Upper lobe of right lung (tissue), 1 donor: ENCODE data around the gene MYO1B. TPM values are rescaled to one million over a fixed set of nuclear protein-coding genes. Genes with fewer than 3 reads are reported as not detected.

ENCODE experiments used
- ATAC-seq: fragments of 200-7000 bp; cut with Tn5 transposase; one replicate; pipeline ENCODE4 v1.9.1; 2020; ENCODE audit warnings: mild to moderate bottlenecking, moderate library complexity
- DNase-seq: peaks from one replicate; pipeline ENCODE4 v3.0.0-alpha.2; 2020
- H3K27ac ChIP-seq: fragments of 200-600 bp; one replicate; pipeline ENCODE4 v1.8.0; 2022
- H3K27me3 ChIP-seq: fragments of 200-600 bp; one replicate; pipeline ENCODE4 v1.8.0; 2022; ENCODE audit warnings: mild to moderate bottlenecking
- H3K36me3 ChIP-seq: fragments of 200-600 bp; one replicate; pipeline ENCODE4 v1.8.0; 2022
- H3K4me1 ChIP-seq: fragments of 200-600 bp; one replicate; pipeline ENCODE4 v1.8.0; 2022
- H3K4me3 ChIP-seq: fragments of 200-600 bp; one replicate; pipeline ENCODE4 v1.8.0; 2022; ENCODE audit warnings: mild to moderate bottlenecking
- H3K9me3 ChIP-seq: fragments of 200-600 bp; one replicate; pipeline ENCODE4 v1.8.0; 2022
- CTCF ChIP-seq: fragments of 200-600 bp; IDR thresholded peaks from one replicate; pipeline ENCODE4 v1.8.0; 2022; ENCODE audit warnings: antibody characterized with exemption
- intact Hi-C: fragments of 100-400 bp; cut with DNase I; formaldehyde crosslinking; loops from one replicate; pipeline ENCODE4 v1.11.0; 2022
- total RNA-seq: library from RNA; stranded (reverse); fragmentation: NEBNext Ultra II Directional; extraction: Animal tissue kit (Norgen Biotek cat#: 25700); gene quantifications from one replicate; pipeline ENCODE4 v1.2.1, GENCODE V29; 2021
- donor health status: DM: no; HTN: yes; CAD: no; lungs with severe emphysema.

Gene MYO1B
- total RNA-seq, 1 donor from 2014 or later, result 231 TPM

DNA sequence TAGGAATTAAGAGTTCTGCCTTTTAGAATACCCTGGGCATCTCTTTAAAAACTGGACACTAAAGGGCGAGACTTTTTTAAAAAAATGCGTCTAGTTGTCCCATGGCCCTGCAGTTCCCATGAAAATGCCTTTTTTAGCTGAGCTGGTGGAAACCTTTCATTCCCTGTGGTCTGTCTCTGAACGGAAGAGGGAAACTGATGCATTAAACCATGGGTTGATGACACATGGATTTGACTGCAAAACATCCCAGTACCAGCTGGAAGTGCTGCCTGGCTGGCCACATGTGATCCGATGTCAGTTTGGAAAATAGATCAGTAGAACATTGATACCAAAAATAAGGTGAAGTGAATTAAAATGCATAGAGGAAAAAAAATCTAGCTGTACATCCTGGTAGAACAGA is 129.2 kb downstream of the MYO1B start:
- intact Hi-C loops, result no loop called here
- Histone ChIP-seq H3K27me3 (no peaks in the 10 kb centered on the region), H3K4me1 (peaks cover 19% of the 10 kb centered on the region), H3K36me3 (peaks cover 26% of the 10 kb centered on the region), H3K9me3 (no peaks in the 10 kb centered on the region), H3K27ac (no peak overlapping the region), H3K4me3 (no peak overlapping the region)
- DNase-seq (no peak), ATAC-seq (no peak)
- no peak for TF ChIP-seq CTCF

DNA sequence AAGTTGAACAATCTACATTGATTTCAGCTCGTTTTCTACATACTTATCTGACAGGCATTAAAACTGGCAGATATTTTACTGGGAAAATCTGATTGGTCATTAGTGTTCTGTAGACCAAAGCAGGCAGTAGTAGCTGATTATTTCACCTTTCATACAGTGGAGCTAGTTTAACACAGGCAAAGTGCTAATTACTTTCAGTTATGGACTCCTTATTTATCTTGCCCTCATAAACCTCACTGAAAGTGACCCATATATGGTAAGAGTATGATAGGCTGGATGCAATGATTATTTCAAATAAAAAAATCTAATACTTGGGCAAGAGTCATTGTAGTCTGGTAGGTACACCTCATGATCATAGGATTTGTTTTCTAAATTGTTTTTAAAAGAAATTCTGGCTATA is 129.7 kb downstream of the MYO1B start:
- no peak for ATAC-seq
- TF ChIP-seq CTCF, result no peak
- intact Hi-C loops, result no loop called here
- peaks cover 26% of the 10 kb centered on the region for H3K36me3 ChIP-seq
- DNase-seq, result no peak
- H3K27me3 ChIP-seq, result no peaks in the 10 kb centered on the region
- no peaks in the 10 kb centered on the region for H3K9me3 ChIP-seq
- no peak overlapping the region for H3K4me3 ChIP-seq
- H3K27ac ChIP-seq, result no peak overlapping the region
- H3K4me1 ChIP-seq, result peaks cover 22% of the 10 kb centered on the region

GRCh38 chr2:191376981-191377629 is 131.9 kb downstream of the MYO1B start:
- ATAC-seq (peak; percentile 99), DNase-seq (peak; percentile 70)
- no peaks in the 10 kb centered on the region for H3K9me3 ChIP-seq
- intact Hi-C loops, result no loop called here
- peak overlapping the region; percentile 11 for H3K27ac ChIP-seq
- H3K36me3 ChIP-seq, result peaks cover 18% of the 10 kb centered on the region
- H3K4me1 ChIP-seq, result peaks cover 22% of the 10 kb centered on the region
- H3K27me3 ChIP-seq, result no peaks in the 10 kb centered on the region
- TF ChIP-seq CTCF, result no peak
- no peak overlapping the region for H3K4me3 ChIP-seq

DNA sequence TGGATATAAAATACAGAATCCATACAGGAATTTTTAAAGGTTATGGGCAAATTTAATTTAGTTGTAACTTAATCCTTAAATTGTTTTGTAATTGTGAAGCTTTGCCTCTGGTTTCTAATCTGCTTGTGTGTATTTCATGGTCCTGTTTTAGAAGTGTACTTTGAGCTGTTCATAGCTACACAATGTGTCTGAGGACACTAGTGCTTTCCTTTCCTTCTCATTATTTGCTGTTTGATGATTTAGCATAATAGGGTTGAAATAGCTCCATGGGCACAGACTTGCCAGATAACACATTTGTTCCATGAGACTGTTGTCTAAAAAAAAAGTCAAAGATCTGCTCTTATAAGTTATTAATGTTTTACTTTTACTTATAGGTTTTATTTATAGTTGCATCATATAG is 134.2 kb downstream of the MYO1B start:
- intact Hi-C loops, result no loop called here
- DNase-seq (no peak), ATAC-seq (no peak)
- Histone ChIP-seq H3K36me3 (peaks cover 14% of the 10 kb centered on the region), H3K4me1 (peaks cover 31% of the 10 kb centered on the region), H3K27ac (no peak overlapping the region), H3K9me3 (no peaks in the 10 kb centered on the region), H3K27me3 (no peaks in the 10 kb centered on the region), H3K4me3 (no peak overlapping the region)
- no peak for TF ChIP-seq CTCF

DNA sequence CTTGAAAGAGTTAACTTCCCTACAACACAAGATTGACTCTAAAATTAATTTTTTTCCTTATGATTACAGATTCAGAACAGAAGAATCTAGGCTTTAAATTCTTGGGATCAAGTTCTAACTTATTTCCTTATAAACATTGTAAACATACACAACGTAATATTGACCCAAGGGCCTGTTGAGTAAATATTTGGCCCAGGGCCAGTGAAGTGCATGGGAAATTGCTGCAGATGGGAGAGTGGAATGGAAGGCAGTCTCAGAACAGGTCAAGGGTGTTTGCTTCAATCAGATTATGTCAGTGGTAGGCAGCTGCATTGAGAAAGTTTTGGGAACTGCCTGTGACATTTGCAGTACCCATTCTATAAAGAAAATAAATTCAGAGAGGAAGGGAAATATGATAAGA is 137.6 kb downstream of the MYO1B start:
- Histone ChIP-seq H3K9me3 (no peaks in the 10 kb centered on the region), H3K36me3 (peaks cover 36% of the 10 kb centered on the region), H3K4me1 (peaks cover 31% of the 10 kb centered on the region), H3K27me3 (no peaks in the 10 kb centered on the region), H3K4me3 (no peak overlapping the region), H3K27ac (peak overlapping the region; percentile 1)
- DNase-seq, result no peak
- ATAC-seq, result peak; percentile 85
- no peak for TF ChIP-seq CTCF
- intact Hi-C loops, result no loop called here

DNA sequence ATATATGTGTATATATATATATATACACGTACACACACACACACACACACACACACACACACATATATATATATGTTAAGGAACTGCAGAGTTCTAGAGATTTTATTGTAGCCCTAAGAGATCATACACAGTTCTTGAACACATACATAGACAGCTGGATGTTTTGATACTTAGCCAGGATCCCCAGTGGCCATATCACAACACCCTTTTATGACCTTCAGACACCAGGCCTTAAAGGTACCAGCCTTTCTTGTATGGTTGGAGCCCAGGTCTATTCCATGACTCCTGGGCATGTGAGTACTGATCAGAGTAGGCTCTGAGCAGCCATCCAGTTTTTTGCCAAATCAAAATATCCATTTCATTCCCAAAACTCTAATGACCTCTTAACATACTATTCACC is 138.3 kb downstream of the MYO1B start:
- no peak for ATAC-seq
- DNase-seq, result no peak
- Histone ChIP-seq H3K36me3 (peaks cover 39% of the 10 kb centered on the region), H3K4me1 (peaks cover 29% of the 10 kb centered on the region), H3K4me3 (no peak overlapping the region), H3K27ac (no peak overlapping the region), H3K27me3 (no peaks in the 10 kb centered on the region), H3K9me3 (no peaks in the 10 kb centered on the region)
- no peak for TF ChIP-seq CTCF
- intact Hi-C loops, result no loop called here
